Measurements from ENCODE around the gene DLK2. TPM values are rescaled to one million over a fixed set of nuclear protein-coding genes. Genes with fewer than 3 reads are reported as not detected.
A peak's percentile ranks its signal among the peaks of the same experiment; 100 is the strongest.

DLK2 gene, protein sequence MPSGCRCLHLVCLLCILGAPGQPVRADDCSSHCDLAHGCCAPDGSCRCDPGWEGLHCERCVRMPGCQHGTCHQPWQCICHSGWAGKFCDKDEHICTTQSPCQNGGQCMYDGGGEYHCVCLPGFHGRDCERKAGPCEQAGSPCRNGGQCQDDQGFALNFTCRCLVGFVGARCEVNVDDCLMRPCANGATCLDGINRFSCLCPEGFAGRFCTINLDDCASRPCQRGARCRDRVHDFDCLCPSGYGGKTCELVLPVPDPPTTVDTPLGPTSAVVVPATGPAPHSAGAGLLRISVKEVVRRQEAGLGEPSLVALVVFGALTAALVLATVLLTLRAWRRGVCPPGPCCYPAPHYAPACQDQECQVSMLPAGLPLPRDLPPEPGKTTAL
- total RNA-seq: under 1 TPM in 1 of 4 donors, not detected in 3; 0.56 TPM
- polyA plus RNA-seq: under 1 TPM; 0.04 to 0.90 (median 0.10) TPM
- long read RNA-seq, donor 1, partial matches to known transcripts: 0 of 1 reads
- long read RNA-seq, donor 1, other reads (novel, unspliced or antisense): 0 of 1 reads
- long read RNA-seq, donor 2, partial matches to known transcripts: 0 of 1 reads
- long read RNA-seq, donor 2, other reads (novel, unspliced or antisense): 0 of 1 reads

DNA sequence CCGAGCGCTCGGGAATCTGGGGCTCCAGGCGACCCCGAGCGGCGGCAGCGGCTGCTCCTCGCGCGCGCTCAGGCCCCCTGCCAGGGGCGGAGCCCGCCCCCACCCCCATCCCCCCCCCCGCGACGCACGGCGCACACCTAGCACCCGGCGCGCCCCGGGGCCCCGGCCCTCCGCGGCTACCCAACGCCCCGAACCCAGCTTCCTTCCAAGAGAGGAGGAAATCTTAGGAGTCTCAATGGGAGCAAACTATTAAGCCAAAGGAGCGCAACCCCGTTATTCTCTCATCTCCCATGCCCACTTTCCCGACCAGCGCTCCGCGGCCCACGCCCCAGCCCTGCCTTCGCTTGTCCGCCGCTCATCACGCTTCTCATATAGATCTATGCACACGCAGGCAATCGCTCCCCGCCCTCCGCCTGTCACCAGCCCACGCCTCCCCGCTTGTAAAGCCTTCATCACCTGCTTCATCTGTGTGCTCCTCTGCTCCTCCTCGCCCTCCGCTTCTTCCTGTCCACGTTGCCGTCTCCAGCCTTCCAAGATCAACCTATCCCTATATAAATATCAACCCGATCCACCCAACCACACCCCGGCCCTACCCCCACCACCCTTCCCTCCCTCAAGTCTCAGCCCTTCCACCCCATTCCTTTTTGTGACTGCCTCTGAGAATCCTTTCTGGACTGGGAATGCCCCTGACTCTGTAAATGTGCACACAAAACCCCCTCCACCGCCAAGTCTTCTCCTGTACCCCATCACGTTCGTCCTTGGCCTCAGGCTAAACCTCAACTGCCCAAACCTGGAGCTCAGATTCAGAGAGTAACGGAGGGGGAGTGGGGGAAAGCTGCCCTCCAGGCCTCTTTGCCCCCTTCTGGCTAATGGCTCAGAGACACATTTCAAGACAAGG is at the start of gene DLK2:
Gene DLK2, minus strand, starts transcription at position 18 of the 898 bp plus-strand sequence. CDS start 723 bp downstream, outside the sequence.
- 3 to 5% (median 3%) methylated on average over 33 to 55 of the region's 55 CpGs for WGBS, 3 donors
- Histone ChIP-seq H3K27me3 (ENCODE audit: insufficient read depth in 3 of 3, low read length in 2 of 3) (peaks cover 0 to 51% (median 11%) of the 10 kb centered on the region in 3 donors), H3K27ac (no peak within 1 kb of the TSS), H3K4me1 (peaks cover 4% of the 10 kb centered on the region), H3K9me3 (no peaks in the 10 kb centered on the region), H3K4me3 (peak within 1 kb of the TSS; percentile 63), H3K36me3 (ENCODE audit: insufficient read depth in 1 of 2, low read depth in 1 of 2) (peaks cover 5 to 22% of the 10 kb centered on the region in 2 donors)
- intact Hi-C loops (cut with DNase I): loop anchor here (2.0 to 10.0 kb wide), 3 partner anchors 41 to 119 kb away; partner anchors contain the start of genes POLH (in 1 of the 2) and XPO5 (in 1 of the 2)
- DNase-seq (no peak), ATAC-seq (peak in 1 of 4 donors; percentile 17)
- TF ChIP-seq CTCF (IDR thresholded peaks at IDR 0.05): no peak

DNA sequence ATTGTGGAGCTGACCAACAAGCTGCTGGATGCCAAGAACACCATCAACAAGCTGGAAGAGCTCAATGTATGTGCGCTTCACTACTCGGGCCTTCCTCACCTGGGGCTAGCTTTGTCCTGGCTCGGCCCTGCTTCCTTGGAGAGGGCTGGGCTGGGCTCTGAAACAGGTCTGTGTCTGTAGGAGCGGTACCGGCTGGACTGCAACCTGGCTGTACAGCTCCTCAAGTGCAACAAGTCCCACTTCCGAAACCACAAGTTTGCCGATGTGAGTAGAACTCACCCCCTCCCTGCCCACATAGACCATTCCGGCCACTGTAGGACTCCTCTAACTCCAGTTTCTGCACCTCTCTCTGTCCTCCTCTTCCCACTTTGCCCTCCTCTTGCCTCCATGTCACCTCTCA is 48.1 kb upstream of the DLK2 start:
- intact Hi-C loops (cut with DNase I): no loop called here
- TF ChIP-seq CTCF (IDR thresholded peaks at IDR 0.05): no peak
- Histone ChIP-seq H3K27me3 (ENCODE audit: insufficient read depth in 3 of 3, low read length in 2 of 3) (no peaks in the 10 kb centered on the region), H3K9me3 (no peaks in the 10 kb centered on the region), H3K27ac (no peak overlapping the region), H3K36me3 (ENCODE audit: insufficient read depth in 1 of 2, low read depth in 1 of 2) (peaks cover 0 to 74% of the 10 kb centered on the region in 2 donors), H3K4me1 (peaks cover 3% of the 10 kb centered on the region), H3K4me3 (no peak overlapping the region)
- ATAC-seq: no peak
- WGBS, 3 donors: 87 to 90% (median 89%) methylated on average over 8 of the region's 8 CpGs
- DNase-seq: peak in 1 of 2 donors; percentile 39

DNA sequence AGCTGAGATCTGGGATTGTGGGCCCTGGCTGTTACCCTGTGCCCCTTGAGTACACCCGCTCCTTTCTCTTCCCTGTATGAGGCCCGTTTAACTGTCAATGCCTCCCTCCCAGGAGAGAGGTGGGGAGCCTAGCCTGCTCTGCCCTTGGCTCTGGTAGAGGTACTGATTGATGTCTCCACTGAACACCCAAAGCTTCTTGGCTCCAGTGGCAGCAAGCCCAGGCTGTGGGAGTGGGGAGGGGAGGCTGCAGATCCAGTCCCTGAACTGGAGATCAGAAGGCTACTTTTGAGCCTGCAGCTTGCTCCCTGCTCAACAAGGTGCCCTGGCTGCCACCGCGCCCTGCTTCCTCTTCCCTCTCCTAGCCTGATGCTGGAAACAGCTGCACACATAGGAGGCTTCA is 47.3 kb upstream of the DLK2 start:
- WGBS, 3 donors: 83 to 86% (median 83%) methylated on average over 4 of the region's 4 CpGs
- intact Hi-C loops (cut with DNase I): no loop called here
- DNase-seq (peak in 1 of 2 donors; percentile 43), ATAC-seq (no peak)
- H3K4me3 ChIP-seq: no peak overlapping the region
- H3K4me1 ChIP-seq: peaks cover 3% of the 10 kb centered on the region
- TF ChIP-seq CTCF (IDR thresholded peaks at IDR 0.05): no peak
- H3K9me3 ChIP-seq: no peaks in the 10 kb centered on the region
- H3K27me3 ChIP-seq (ENCODE audit: insufficient read depth in 3 of 3, low read length in 2 of 3): no peaks in the 10 kb centered on the region
- no peak overlapping the region for H3K27ac ChIP-seq
- H3K36me3 ChIP-seq (ENCODE audit: insufficient read depth in 1 of 2, low read depth in 1 of 2): peaks cover 0 to 82% of the 10 kb centered on the region in 2 donors

DNA sequence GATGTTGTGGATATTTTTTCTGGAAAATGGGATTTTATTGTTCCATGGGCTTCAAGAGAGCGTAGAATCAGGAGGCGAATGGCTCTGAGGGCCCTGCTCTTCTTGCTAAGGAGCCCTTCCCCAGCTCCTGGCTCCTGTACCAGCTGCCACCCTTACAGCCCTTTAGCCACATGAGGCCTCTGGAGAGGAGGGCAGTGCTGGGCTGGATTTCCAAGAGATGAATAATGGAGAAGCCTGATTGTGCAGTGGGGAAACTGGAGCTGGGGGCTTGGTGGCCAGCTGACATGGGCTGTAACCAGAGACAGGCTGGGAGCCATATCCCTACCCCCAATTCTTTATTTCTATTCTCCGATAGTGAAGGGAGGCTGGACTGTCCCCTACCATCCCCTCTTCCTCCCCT is 45.6 kb upstream of the DLK2 start:
- H3K4me1 ChIP-seq: peaks cover 16% of the 10 kb centered on the region
- DNase-seq (no peak), ATAC-seq (no peak)
- no peaks in the 10 kb centered on the region for H3K9me3 ChIP-seq
- WGBS, 3 donors: 96 to 98% (median 96%) methylated on average over 3 of the region's 3 CpGs
- peaks cover 0 to 84% of the 10 kb centered on the region in 2 donors for H3K36me3 ChIP-seq (ENCODE audit: insufficient read depth in 1 of 2, low read depth in 1 of 2)
- H3K4me3 ChIP-seq: no peak overlapping the region
- no peak for TF ChIP-seq CTCF (IDR thresholded peaks at IDR 0.05)
- no peaks in the 10 kb centered on the region for H3K27me3 ChIP-seq (ENCODE audit: insufficient read depth in 3 of 3, low read length in 2 of 3)
- H3K27ac ChIP-seq: no peak overlapping the region
- intact Hi-C loops (cut with DNase I): no loop called here

Data from psoas muscle (tissue), 8 donors.